Type B pancreatic cell (in vitro differentiated cells): Measurements from ENCODE around the gene GAGE2A. TPM values are rescaled to one million over a fixed set of nuclear protein-coding genes. Genes with fewer than 3 reads are reported as not detected.
"Not testable (repeated sequence)": the region's sequence is repeated elsewhere in the genome, so short reads cannot be mapped to it uniquely, and the experiment has no call there.

ENCODE experiments used
- DNase-seq: peaks from one replicate; pipeline ENCODE4 v3.0.0; 2021; ENCODE audit warnings: mixed read lengths; ENCODE audit not compliant: unreplicated experiment; ENCODE audit errors: extremely low spot score
- H3K27ac Mint-ChIP-seq: 2 replicates; pipeline ENCODE4 v1.8.0; 2021; ENCODE audit warnings: mild to moderate bottlenecking, mixed read lengths
- H3K27me3 Mint-ChIP-seq: 2 replicates; pipeline ENCODE4 v1.8.0; 2021; ENCODE audit warnings: mixed read lengths
- H3K36me3 Mint-ChIP-seq: 2 replicates; pipeline ENCODE4 v1.8.0; 2021; ENCODE audit warnings: mixed read lengths
- H3K4me1 Mint-ChIP-seq: one replicate; pipeline ENCODE4 v1.8.0; 2021; ENCODE audit warnings: mixed read lengths; ENCODE audit not compliant: unreplicated experiment
- H3K4me3 Mint-ChIP-seq: 2 replicates; pipeline ENCODE4 v1.8.0; 2021; ENCODE audit warnings: mild to moderate bottlenecking, mixed read lengths
- H3K9me3 Mint-ChIP-seq: 2 replicates; pipeline ENCODE4 v1.8.0; 2021; ENCODE audit warnings: mixed read lengths
- long read RNA-seq: library from polyadenylated mRNA; unstranded; transcript quantifications from one replicate; pipeline ENCODE4 v2.0.0, GENCODE V29; 2020
- total RNA-seq: library from RNA; stranded (reverse); gene quantifications from 2 replicates; pipeline ENCODE4 v1.2.1, GENCODE V29; 2021; ENCODE audit warnings: low replicate concordance

Gene GAGE2A
- total RNA-seq = not detected in 2 replicates
- long read RNA-seq = 0 reads

GRCh38 chrX:49589196-49589595, at the start of gene GAGE2A:
TSS of gene GAGE2A (plus strand) at chrX:49589496. CDS start at chrX:49590651, 1,155 bp downstream.
- H3K36me3 Mint-ChIP-seq, H3K27me3 Mint-ChIP-seq, H3K4me1 Mint-ChIP-seq, H3K27ac Mint-ChIP-seq, DNase-seq, H3K4me3 Mint-ChIP-seq, H3K9me3 Mint-ChIP-seq: not testable (repeated sequence)

DNA sequence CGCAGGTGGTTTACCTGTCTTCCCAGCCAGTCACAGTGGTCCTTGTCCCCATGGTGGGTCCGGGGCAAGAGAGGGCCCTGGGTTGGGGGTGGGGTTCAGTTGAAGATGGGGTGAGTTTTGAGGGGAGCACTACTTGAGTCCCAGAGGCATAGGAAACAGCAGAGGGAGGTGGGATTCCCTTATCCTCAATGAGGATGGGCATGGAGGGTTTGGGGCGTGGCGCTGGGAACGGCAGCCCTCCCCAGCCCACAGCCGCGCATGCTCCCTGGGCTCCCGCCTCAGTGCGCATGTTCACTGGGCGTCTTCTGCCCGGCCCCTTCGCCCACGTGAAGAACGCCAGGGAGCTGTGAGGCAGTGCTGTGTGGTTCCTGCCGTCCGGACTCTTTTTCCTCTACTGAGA, 47.9 kb upstream of the GAGE2A start, which contains the start of gene GAGE12D:
GAGE12D (plus strand) TSS at position 301 of the 400 bp plus-strand sequence. CDS start 1,155 bp downstream, outside the sequence.
- H3K4me3 Mint-ChIP-seq, H3K36me3 Mint-ChIP-seq, DNase-seq, H3K27ac Mint-ChIP-seq, H3K9me3 Mint-ChIP-seq, H3K27me3 Mint-ChIP-seq, H3K4me1 Mint-ChIP-seq: not testable (repeated sequence)

DNA sequence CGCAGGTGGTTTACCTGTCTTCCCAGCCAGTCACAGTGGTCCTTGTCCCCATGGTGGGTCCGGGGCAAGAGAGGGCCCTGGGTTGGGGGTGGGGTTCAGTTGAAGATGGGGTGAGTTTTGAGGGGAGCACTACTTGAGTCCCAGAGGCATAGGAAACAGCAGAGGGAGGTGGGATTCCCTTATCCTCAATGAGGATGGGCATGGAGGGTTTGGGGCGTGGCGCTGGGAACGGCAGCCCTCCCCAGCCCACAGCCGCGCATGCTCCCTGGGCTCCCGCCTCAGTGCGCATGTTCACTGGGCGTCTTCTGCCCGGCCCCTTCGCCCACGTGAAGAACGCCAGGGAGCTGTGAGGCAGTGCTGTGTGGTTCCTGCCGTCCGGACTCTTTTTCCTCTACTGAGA, 38.3 kb upstream of the GAGE2A start, which contains the start of gene GAGE12E:
GAGE12E (plus strand) TSS at position 301 of the 400 bp plus-strand sequence. CDS start 1,155 bp downstream, outside the sequence.
- H3K4me3 Mint-ChIP-seq, H3K9me3 Mint-ChIP-seq, H3K4me1 Mint-ChIP-seq, H3K36me3 Mint-ChIP-seq, DNase-seq, H3K27ac Mint-ChIP-seq, H3K27me3 Mint-ChIP-seq: not testable (repeated sequence)

DNA sequence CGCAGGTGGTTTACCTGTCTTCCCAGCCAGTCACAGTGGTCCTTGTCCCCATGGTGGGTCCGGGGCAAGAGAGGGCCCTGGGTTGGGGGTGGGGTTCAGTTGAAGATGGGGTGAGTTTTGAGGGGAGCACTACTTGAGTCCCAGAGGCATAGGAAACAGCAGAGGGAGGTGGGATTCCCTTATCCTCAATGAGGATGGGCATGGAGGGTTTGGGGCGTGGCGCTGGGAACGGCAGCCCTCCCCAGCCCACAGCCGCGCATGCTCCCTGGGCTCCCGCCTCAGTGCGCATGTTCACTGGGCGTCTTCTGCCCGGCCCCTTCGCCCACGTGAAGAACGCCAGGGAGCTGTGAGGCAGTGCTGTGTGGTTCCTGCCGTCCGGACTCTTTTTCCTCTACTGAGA, 28.8 kb upstream of the GAGE2A start, which contains the start of gene GAGE12F:
GAGE12F (plus strand) TSS at position 301 of the 400 bp plus-strand sequence. CDS start 1,155 bp downstream, outside the sequence.
- not testable (repeated sequence) for H3K9me3 Mint-ChIP-seq, DNase-seq, H3K4me3 Mint-ChIP-seq, H3K27ac Mint-ChIP-seq, H3K36me3 Mint-ChIP-seq, H3K4me1 Mint-ChIP-seq, H3K27me3 Mint-ChIP-seq

- not testable (repeated sequence) for H3K27ac Mint-ChIP-seq, H3K4me1 Mint-ChIP-seq, H3K4me3 Mint-ChIP-seq, H3K36me3 Mint-ChIP-seq, H3K27me3 Mint-ChIP-seq, H3K9me3 Mint-ChIP-seq, DNase-seq
These were observed 20.6 kb upstream of the GAGE2A start for GRCh38 chrX:49568728-49569127.

- not testable (repeated sequence) for H3K4me3 Mint-ChIP-seq
These were observed 20.1 kb upstream of the GAGE2A start for GRCh38 chrX:49569152-49569551.

DNA sequence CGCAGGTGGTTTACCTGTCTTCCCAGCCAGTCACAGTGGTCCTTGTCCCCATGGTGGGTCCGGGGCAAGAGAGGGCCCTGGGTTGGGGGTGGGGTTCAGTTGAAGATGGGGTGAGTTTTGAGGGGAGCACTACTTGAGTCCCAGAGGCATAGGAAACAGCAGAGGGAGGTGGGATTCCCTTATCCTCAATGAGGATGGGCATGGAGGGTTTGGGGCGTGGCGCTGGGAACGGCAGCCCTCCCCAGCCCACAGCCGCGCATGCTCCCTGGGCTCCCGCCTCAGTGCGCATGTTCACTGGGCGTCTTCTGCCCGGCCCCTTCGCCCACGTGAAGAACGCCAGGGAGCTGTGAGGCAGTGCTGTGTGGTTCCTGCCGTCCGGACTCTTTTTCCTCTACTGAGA, 19.2 kb upstream of the GAGE2A start, which contains the start of gene GAGE12G:
GAGE12G (plus strand) TSS at position 301 of the 400 bp plus-strand sequence. CDS start 1,155 bp downstream, outside the sequence.
- not testable (repeated sequence) for H3K4me3 Mint-ChIP-seq, DNase-seq, H3K36me3 Mint-ChIP-seq, H3K4me1 Mint-ChIP-seq, H3K27me3 Mint-ChIP-seq, H3K27ac Mint-ChIP-seq, H3K9me3 Mint-ChIP-seq

More at GRCh38 chrX:49569152-49569551, 20.1 kb upstream of the GAGE2A start:
- DNase-seq, H3K36me3 Mint-ChIP-seq, H3K27ac Mint-ChIP-seq, H3K4me1 Mint-ChIP-seq, H3K27me3 Mint-ChIP-seq, H3K9me3 Mint-ChIP-seq: not testable (repeated sequence)

GRCh38 chrX:49579649-49580048, 9.6 kb upstream of the GAGE2A start, which contains the start of gene GAGE12H:
TSS of gene GAGE12H (plus strand) at chrX:49579949. CDS start at chrX:49581104, 1,155 bp downstream.
- DNase-seq, H3K4me1 Mint-ChIP-seq, H3K27ac Mint-ChIP-seq, H3K9me3 Mint-ChIP-seq, H3K4me3 Mint-ChIP-seq, H3K27me3 Mint-ChIP-seq, H3K36me3 Mint-ChIP-seq: not testable (repeated sequence)

- H3K27me3 Mint-ChIP-seq = not testable (repeated sequence)
These were observed 628 bp downstream of the GAGE2A start for GRCh38 chrX:49589769-49590478.

DNA sequence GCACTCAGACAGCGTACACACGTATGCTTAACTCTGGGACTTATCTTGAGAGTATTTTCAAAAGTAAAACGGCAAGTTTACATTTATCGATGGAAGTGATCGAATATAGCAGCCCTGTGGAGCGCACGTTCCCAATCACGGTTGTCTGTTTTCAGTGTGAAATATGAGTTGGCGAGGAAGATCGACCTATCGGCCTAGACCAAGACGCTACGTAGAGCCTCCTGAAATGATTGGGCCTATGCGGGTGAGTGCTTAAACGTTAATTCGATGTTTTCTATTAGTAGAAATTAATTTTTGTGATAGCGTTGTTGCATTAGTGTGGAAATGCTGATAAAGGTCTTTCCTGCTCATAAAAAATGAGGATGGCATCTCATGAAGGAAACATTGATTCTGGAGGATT, 1.2 kb downstream of the GAGE2A start:
- not testable (repeated sequence) for H3K27ac Mint-ChIP-seq, H3K4me1 Mint-ChIP-seq

More at GRCh38 chrX:49589769-49590478, 628 bp downstream of the GAGE2A start:
- H3K9me3 Mint-ChIP-seq, H3K4me3 Mint-ChIP-seq, H3K27ac Mint-ChIP-seq, H3K4me1 Mint-ChIP-seq, H3K36me3 Mint-ChIP-seq: not testable (repeated sequence)
- DNase-seq = peak; percentile 82

GRCh38 chrX:49598720-49599119, 9.4 kb downstream of the GAGE2A start, which contains the start of gene GAGE1:
TSS of gene GAGE1 (plus strand) at chrX:49599020. CDS start at chrX:49600175, 1,155 bp downstream.
- H3K27me3 Mint-ChIP-seq, H3K27ac Mint-ChIP-seq, H3K9me3 Mint-ChIP-seq, H3K4me3 Mint-ChIP-seq, DNase-seq, H3K36me3 Mint-ChIP-seq, H3K4me1 Mint-ChIP-seq: not testable (repeated sequence)

More for the DNA sequence above, 1.2 kb downstream of the GAGE2A start:
- H3K9me3 Mint-ChIP-seq, H3K36me3 Mint-ChIP-seq, DNase-seq, H3K4me3 Mint-ChIP-seq, H3K27me3 Mint-ChIP-seq: not testable (repeated sequence)
